ENCODE data around the gene PRKAR1B. TPM values are rescaled to one million over a fixed set of nuclear protein-coding genes. Genes with fewer than 3 reads are reported as not detected.

Gene PRKAR1B
- total and polyA plus RNA-seq, 10 of the 15 experiments (the other 5 are each of a cell fraction or from before 2014, with no cell fraction given), result 1.4 to 45.6 (median 19.3) TPM

DNA sequence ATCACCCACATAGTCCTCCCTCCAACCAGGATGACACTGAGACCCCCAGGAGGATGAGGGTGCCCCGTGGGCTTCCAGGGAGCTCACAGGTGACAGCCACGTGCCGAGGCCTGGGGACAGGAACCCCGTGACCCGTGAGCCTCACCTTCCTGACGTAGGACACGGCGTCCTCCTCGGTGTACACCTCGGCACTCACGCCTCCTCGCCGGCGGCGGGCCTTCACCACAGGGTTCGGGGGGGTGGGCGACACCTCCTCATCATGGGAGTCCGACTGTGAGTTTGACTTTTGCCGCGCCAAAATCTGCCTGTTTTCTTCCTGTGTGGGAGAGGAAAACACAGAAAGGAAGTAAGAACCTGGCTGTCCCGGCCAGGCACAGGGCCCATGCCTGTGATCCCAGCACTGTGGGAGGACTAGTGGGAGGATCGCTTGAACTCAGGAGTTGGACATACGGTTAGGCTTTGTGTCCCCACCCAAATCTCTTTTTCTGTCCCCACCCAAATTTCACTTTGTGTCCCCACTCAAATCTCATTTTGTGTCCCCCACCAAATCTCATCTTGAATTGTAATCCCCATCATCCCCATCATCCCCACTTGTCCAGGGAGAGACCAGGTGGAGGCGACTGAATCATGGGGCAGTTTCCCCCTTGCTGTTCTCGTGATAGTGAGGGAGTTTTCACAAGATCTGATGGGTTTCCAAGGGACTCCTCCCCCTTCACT, 46.5 kb downstream of the PRKAR1B start (continued):
- TF ChIP-seq, protein P1, sequence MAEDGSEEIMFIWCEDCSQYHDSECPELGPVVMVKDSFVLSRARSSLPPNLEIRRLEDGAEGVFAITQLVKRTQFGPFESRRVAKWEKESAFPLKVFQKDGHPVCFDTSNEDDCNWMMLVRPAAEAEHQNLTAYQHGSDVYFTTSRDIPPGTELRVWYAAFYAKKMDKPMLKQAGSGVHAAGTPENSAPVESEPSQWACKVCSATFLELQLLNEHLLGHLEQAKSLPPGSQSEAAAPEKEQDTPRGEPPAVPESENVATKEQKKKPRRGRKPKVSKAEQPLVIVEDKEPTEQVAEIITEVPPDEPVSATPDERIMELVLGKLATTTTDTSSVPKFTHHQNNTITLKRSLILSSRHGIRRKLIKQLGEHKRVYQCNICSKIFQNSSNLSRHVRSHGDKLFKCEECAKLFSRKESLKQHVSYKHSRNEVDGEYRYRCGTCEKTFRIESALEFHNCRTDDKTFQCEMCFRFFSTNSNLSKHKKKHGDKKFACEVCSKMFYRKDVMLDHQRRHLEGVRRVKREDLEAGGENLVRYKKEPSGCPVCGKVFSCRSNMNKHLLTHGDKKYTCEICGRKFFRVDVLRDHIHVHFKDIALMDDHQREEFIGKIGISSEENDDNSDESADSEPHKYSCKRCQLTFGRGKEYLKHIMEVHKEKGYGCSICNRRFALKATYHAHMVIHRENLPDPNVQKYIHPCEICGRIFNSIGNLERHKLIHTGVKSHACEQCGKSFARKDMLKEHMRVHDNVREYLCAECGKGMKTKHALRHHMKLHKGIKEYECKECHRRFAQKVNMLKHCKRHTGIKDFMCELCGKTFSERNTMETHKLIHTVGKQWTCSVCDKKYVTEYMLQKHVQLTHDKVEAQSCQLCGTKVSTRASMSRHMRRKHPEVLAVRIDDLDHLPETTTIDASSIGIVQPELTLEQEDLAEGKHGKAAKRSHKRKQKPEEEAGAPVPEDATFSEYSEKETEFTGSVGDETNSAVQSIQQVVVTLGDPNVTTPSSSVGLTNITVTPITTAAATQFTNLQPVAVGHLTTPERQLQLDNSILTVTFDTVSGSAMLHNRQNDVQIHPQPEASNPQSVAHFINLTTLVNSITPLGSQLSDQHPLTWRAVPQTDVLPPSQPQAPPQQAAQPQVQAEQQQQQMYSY (CRISPR knock-in tag; IDR thresholded peaks at IDR 0.05), result no peak
- TF ChIP-seq, protein P2, sequence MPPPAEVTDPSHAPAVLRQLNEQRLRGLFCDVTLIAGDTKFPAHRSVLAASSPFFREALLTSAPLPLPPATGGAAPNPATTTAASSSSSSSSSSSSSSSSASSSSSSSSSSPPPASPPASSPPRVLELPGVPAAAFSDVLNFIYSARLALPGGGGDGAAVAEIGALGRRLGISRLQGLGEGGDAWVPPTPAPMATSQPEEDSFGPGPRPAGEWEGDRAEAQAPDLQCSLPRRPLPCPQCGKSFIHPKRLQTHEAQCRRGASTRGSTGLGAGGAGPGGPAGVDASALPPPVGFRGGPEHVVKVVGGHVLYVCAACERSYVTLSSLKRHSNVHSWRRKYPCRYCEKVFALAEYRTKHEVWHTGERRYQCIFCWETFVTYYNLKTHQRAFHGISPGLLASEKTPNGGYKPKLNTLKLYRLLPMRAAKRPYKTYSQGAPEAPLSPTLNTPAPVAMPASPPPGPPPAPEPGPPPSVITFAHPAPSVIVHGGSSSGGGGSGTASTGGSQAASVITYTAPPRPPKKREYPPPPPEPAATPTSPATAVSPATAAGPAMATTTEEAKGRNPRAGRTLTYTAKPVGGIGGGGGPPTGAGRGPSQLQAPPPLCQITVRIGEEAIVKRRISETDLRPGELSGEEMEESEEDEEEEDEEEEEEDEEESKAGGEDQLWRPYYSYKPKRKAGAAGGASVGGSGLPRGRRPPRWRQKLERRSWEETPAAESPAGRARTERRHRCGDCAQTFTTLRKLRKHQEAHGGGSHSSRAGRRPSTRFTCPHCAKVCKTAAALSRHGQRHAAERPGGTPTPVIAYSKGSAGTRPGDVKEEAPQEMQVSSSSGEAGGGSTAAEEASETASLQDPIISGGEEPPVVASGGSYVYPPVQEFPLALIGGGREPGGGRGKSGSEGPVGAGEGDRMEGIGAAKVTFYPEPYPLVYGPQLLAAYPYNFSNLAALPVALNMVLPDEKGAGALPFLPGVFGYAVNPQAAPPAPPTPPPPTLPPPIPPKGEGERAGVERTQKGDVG (CRISPR knock-in tag; IDR thresholded peaks at IDR 0.05), result no peak
- no peak for TF ChIP-seq HCFC1 (IDR thresholded peaks at IDR 0.05; ENCODE audit: low read length)

DNA sequence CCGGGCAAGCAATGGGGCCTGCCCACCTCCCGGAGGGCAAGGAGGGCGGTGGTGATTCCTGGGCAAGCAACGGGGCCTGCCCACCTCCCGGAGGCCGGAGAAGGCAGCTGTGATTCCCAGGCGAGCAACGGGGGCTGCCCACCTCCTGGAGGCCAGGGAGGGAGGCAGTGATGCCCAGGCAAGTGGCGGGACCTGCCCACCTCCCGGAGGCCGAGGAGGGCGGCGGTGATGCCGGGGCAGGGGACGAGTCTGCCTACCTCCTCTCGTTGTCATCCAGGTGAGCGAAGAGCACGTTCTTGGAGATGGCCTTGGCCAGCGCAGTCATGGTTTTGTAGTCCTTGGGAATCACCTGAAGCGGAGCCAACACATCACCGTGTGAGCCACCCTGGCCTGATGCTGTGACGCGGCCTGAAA, 50.1 kb downstream of the PRKAR1B start:
- ChIA-PET POLR2A (interaction anchor here (0.6 kb wide), 1 partner anchor 11 kb away, joined by 4 read pairs; no protein-coding TSS in a partner anchor), RAD21 (ENCODE audit: unreplicated experiment) (no interaction called here), SMC1A (ENCODE audit: uncharacterized antibody, unreplicated experiment) (no interaction called here), CTCF (no interaction called here)
- BruUV-seq (replicated peaks), result no TSS peak
- no peaks in the 10 kb centered on the region for H3K79me2 ChIP-seq (ENCODE audit: control insufficient read depth, insufficient read depth, low read length)
- H3K9me3 ChIP-seq (replicated peaks; ENCODE audit: control insufficient read depth, insufficient read depth, low read length), result peaks cover 6% of the 10 kb centered on the region; the same call in 2 of the 3 replicates
- in situ Hi-C loops (cut with MboI) (no loop called here), intact Hi-C loops (cut with micrococcal nuclease; ENCODE audit: unreplicated experiment) (no loop called here)
- no peak for ATAC-seq
- no peak for FAIRE-seq
- H3K9ac ChIP-seq (ENCODE audit: control insufficient read depth, insufficient read depth, low read length), result no peak overlapping the region
- no peak for DNase-seq (ENCODE audit: low read depth, low spot score)
- 96% methylated on average over 21 of the region's 23 CpGs for WGBS (ENCODE audit: insufficient coverage, insufficient replicate concordance, low lambda C conversion rate, missing lambda C conversion rate)
- H2AFZ ChIP-seq (ENCODE audit: control insufficient read depth, low read depth, low read length), result no peak overlapping the region
- H3K27ac ChIP-seq (ENCODE audit: control insufficient read depth, insufficient read depth), result no peak overlapping the region
- no peaks in the 10 kb centered on the region for H4K20me1 ChIP-seq (ENCODE audit: control insufficient read depth, insufficient read depth)
- peaks cover 2 to 9% of the 10 kb centered on the region in 2 experiments; a peak in 3 of 4 replicates for H3K36me3 ChIP-seq (ENCODE audit: control insufficient read depth in 2 of 2, insufficient read depth in 2 of 2, low read length in 1 of 2)
- no peak overlapping the region for H3K4me2 ChIP-seq (ENCODE audit: control insufficient read depth, insufficient read depth)
- H3K4me1 ChIP-seq (ENCODE audit: control insufficient read depth, insufficient read depth, low read length), result no peaks in the 10 kb centered on the region
- H3K27me3 ChIP-seq (replicated peaks in 1 of 2; ENCODE audit: control insufficient read depth in 2 of 2, insufficient read depth in 2 of 2, low read length in 1 of 2), result no peaks in the 10 kb centered on the region
- H3K4me3 ChIP-seq, result no peak overlapping the region
- TF ChIP-seq YBX1 (IDR thresholded peaks at IDR 0.05), result no peak
- no peak for TF ChIP-seq RCOR1 (conservative IDR thresholded peaks at IDR 0.05; ENCODE audit: low read depth, low read length)
- TF ChIP-seq EZH2 (IDR thresholded peaks at IDR 0.05; ENCODE audit: borderline replicate concordance, control insufficient read depth, low read depth, low read length), result no peak
- TF ChIP-seq POLR2A (IDR thresholded peaks at IDR 0.05; ENCODE audit: low read depth, low read length), result no peak
- no peak for TF ChIP-seq KAT2A (conservative IDR thresholded peaks at IDR 0.05; ENCODE audit: control insufficient read depth, low read depth, low read length)
- TF ChIP-seq, protein P3, sequence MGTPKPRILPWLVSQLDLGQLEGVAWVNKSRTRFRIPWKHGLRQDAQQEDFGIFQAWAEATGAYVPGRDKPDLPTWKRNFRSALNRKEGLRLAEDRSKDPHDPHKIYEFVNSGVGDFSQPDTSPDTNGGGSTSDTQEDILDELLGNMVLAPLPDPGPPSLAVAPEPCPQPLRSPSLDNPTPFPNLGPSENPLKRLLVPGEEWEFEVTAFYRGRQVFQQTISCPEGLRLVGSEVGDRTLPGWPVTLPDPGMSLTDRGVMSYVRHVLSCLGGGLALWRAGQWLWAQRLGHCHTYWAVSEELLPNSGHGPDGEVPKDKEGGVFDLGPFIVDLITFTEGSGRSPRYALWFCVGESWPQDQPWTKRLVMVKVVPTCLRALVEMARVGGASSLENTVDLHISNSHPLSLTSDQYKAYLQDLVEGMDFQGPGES (IDR thresholded peaks at IDR 0.05), result no peak
- no peak for TF ChIP-seq POLR2AphosphoS5 (IDR thresholded peaks at IDR 0.05; ENCODE audit: low read length)

Data from GM12878 (cell line).